Transverse colon (tissue), 4 donors: ENCODE data around the gene SLF2. TPM values are rescaled to one million over a fixed set of nuclear protein-coding genes. Genes with fewer than 3 reads are reported as not detected.

Source experiments
- DNase-seq: peaks from one replicate; pipeline ENCODE4 v3.0.0-alpha.2; 2019
- H3K27ac ChIP-seq, 4 donors: fragments of 200-600 bp; sonication (generic); 2 replicates each; pipeline ENCODE4 v1.5.1; 2016 to 2018; ENCODE audit warnings: inconsistent platforms in 4 of 4
- H3K27me3 ChIP-seq: fragments of 200-600 bp; sonication (generic); 2 replicates; pipeline ENCODE4 v1.5.1; 2017; ENCODE audit warnings: inconsistent platforms
- H3K36me3 ChIP-seq, 4 donors: fragments of 200-600 bp; sonication (generic); 2 replicates each; pipeline ENCODE4 v1.5.1; 2017 to 2019; ENCODE audit warnings: inconsistent platforms in 4 of 4
- H3K4me1 ChIP-seq, 4 donors: fragments of 200-600 bp; sonication (generic); 2 replicates each; pipeline ENCODE4 v1.5.1; 2017 to 2020; ENCODE audit warnings: inconsistent platforms in 4 of 4
- H3K4me3 ChIP-seq, 4 donors: fragments of 200-600 bp; sonication (generic); 1 replicate in 1 of 4; 2 replicates in 3 of 4; pipeline versions ENCODE4 v1.5.1 to v1.6.1; 2017 to 2019; ENCODE audit warnings: inconsistent platforms in 4 of 4
- H3K9me3 ChIP-seq, 2 donors: fragments of 200-600 bp; sonication (generic); 2 replicates each; pipeline ENCODE4 v1.5.1; 2017 to 2019; ENCODE audit warnings: inconsistent platforms in 2 of 2
- EP300 ChIP-seq: sonication (generic); formaldehyde crosslinking; IDR thresholded peaks from one replicate; pipeline ENCODE4 v1.6.1; 2017; ENCODE audit warnings: antibody characterized with exemption, low read depth
- POLR2A ChIP-seq: fragments of 450-650 bp; IDR thresholded peaks from one replicate; pipeline ENCODE4 v1.6.1; 2016; ENCODE audit warnings: antibody characterized with exemption, mild to moderate bottlenecking, moderate library complexity
- POLR2AphosphoS5 ChIP-seq, 3 donors: sonication (generic); formaldehyde crosslinking; IDR thresholded peaks; one replicate each; pipeline ENCODE4 v1.6.1; 2016; ENCODE audit warnings: antibody characterized with exemption in 3 of 3
- WGBS, 2 donors: methylation state at CpG; one replicate each; pipeline ENCODE4 v1.1.5; 2018; ENCODE audit warnings: low coverage in 1 of 2; 5-methylcytosine and 5-hydroxymethylcytosine counted together
- in situ Hi-C, 4 donors: fragments of 200-750 bp; cut with MboI; loops; one replicate each; pipeline versions ENCODE4 v1.15.0 to v1.15.1; 2017; ENCODE audit warnings: low sequenced_read_pairs in 3 of 4, low pct_ligation_motif_present in 1 of 4, low pct_unique_long_range_greater_than_20kb in 1 of 4
- intact Hi-C: fragments of 100-400 bp; cut with DNase I; formaldehyde crosslinking; loops from one replicate; pipeline ENCODE4 v1.15.1; 2023; ENCODE audit warnings: low total_unique reads
- total RNA-seq, 4 donors: library from RNA; depleted of rRNA; stranded (reverse); fragments of >200 nt; gene quantifications; one replicate each; pipeline ENCODE4 v1.1.0, GENCODE V29; 2016
- TF ChIP-seq, protein P1 (sequence below), 5 experiments: fragments of 200-600 bp in 3 of 5; fragments of 450-650 bp in 2 of 5; sonication (generic) in 3 of 5; IDR thresholded peaks; 1 replicate in 2 of 5; 2 replicates in 3 of 5; pipeline ENCODE4 v1.5.1; 2016 to 2017; ENCODE audit warnings: antibody characterized with exemption in 5 of 5, inconsistent platforms in 3 of 5, mild to moderate bottlenecking in 2 of 5, moderate library complexity in 1 of 5

Gene SLF2, protein sequence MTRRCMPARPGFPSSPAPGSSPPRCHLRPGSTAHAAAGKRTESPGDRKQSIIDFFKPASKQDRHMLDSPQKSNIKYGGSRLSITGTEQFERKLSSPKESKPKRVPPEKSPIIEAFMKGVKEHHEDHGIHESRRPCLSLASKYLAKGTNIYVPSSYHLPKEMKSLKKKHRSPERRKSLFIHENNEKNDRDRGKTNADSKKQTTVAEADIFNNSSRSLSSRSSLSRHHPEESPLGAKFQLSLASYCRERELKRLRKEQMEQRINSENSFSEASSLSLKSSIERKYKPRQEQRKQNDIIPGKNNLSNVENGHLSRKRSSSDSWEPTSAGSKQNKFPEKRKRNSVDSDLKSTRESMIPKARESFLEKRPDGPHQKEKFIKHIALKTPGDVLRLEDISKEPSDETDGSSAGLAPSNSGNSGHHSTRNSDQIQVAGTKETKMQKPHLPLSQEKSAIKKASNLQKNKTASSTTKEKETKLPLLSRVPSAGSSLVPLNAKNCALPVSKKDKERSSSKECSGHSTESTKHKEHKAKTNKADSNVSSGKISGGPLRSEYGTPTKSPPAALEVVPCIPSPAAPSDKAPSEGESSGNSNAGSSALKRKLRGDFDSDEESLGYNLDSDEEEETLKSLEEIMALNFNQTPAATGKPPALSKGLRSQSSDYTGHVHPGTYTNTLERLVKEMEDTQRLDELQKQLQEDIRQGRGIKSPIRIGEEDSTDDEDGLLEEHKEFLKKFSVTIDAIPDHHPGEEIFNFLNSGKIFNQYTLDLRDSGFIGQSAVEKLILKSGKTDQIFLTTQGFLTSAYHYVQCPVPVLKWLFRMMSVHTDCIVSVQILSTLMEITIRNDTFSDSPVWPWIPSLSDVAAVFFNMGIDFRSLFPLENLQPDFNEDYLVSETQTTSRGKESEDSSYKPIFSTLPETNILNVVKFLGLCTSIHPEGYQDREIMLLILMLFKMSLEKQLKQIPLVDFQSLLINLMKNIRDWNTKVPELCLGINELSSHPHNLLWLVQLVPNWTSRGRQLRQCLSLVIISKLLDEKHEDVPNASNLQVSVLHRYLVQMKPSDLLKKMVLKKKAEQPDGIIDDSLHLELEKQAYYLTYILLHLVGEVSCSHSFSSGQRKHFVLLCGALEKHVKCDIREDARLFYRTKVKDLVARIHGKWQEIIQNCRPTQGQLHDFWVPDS
- total RNA-seq: 10 to 100 TPM; 25.4 to 55.1 (median 33.1) TPM

DNA sequence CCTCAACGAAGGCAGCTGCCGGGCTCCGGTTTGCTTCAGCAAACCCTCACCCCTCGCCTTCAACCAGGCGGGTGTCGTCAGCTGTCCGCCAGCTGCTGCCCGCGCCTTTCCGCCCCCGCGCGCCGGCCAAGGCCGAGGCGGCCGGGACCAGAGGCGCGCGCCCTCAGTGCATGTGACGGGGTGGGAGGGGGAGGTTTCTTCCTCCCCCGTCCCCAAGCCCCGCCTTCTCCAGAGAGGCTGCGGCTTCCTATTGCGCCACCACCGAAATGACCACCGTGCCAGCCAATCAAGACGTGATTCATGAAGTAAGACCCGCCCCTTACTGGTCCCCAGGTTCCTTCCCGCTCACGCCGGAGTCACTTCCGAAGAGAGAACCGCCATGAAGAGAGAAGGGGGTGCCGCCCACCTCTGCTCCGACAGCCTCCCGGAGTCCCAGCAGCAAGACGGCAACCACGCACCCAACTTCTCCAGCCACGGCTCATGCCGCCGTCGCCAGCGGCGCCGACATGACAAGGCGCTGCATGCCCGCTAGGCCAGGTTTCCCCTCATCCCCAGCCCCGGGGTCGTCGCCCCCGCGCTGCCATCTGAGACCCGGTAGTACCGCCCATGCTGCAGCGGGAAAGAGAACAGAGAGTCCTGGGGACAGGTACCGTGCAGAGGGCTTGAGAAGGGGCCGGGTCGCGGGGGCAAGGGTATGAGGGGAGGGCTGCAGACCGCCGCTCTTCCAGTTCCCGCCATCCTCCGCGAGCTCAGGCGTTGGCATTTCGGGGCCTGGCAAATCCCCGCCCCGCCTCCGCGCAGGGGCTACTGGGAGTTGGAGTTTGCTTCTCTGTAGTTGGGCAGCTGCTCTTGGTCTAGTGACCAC, at the start of gene SLF2:
Gene SLF2, plus strand, starts transcription at position 359 of the 865 bp plus-strand sequence. Its CDS starts 148 bp downstream, at position 507.
- Histone ChIP-seq H3K9me3 (no peaks in the 10 kb centered on the region), H3K36me3 (peaks cover 0 to 20% (median 7%) of the 10 kb centered on the region in 4 donors), H3K4me1 (peaks cover 9 to 35% (median 25%) of the 10 kb centered on the region in 4 donors), H3K4me3 (peak within 1 kb of the TSS; percentile 88 to 99 (median 97)), H3K27me3 (no peaks in the 10 kb centered on the region), H3K27ac (peak within 1 kb of the TSS; percentile 95 to 99 (median 98))
- peak; percentile 99 for DNase-seq
- WGBS, 2 donors: 1% methylated on average over 71 of the region's 71 CpGs; no CpG with 5 or more reads in 1 of the 2 donors
- TF ChIP-seq, protein P1, sequence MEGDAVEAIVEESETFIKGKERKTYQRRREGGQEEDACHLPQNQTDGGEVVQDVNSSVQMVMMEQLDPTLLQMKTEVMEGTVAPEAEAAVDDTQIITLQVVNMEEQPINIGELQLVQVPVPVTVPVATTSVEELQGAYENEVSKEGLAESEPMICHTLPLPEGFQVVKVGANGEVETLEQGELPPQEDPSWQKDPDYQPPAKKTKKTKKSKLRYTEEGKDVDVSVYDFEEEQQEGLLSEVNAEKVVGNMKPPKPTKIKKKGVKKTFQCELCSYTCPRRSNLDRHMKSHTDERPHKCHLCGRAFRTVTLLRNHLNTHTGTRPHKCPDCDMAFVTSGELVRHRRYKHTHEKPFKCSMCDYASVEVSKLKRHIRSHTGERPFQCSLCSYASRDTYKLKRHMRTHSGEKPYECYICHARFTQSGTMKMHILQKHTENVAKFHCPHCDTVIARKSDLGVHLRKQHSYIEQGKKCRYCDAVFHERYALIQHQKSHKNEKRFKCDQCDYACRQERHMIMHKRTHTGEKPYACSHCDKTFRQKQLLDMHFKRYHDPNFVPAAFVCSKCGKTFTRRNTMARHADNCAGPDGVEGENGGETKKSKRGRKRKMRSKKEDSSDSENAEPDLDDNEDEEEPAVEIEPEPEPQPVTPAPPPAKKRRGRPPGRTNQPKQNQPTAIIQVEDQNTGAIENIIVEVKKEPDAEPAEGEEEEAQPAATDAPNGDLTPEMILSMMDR (IDR thresholded peaks at IDR 0.05): peak in 1 of 5 experiments; percentile 12
- TF ChIP-seq POLR2A (peak; percentile 91), EP300 (peak; percentile 7), POLR2AphosphoS5 (IDR thresholded peaks at IDR 0.05) (peak; percentile 84 to 95 (median 90))
- in situ Hi-C loops: no loop called here
- intact Hi-C loops: no loop called here

GRCh38 chr10:100863433-100863832, 49.3 kb upstream of the SLF2 start:
- WGBS, 2 donors: 82 to 88% methylated on average over 3 to 7 of the region's 7 CpGs
- Histone ChIP-seq H3K27me3 (peaks cover 80% of the 10 kb centered on the region), H3K4me3 (no peak overlapping the region), H3K36me3 (no peaks in the 10 kb centered on the region), H3K27ac (no peak overlapping the region), H3K4me1 (no peaks in the 10 kb centered on the region), H3K9me3 (no peaks in the 10 kb centered on the region)
- DNase-seq: no peak
- in situ Hi-C loops: loop anchor here in 1 of 4 donors (25.0 kb wide), 1 partner anchor 301 kb away; no protein-coding TSS in a partner anchor
- TF ChIP-seq, protein P1 (IDR thresholded peaks at IDR 0.05): no peak
- TF ChIP-seq POLR2A (no peak), EP300 (no peak), POLR2AphosphoS5 (IDR thresholded peaks at IDR 0.05) (no peak)
- intact Hi-C loops: no loop called here

DNA sequence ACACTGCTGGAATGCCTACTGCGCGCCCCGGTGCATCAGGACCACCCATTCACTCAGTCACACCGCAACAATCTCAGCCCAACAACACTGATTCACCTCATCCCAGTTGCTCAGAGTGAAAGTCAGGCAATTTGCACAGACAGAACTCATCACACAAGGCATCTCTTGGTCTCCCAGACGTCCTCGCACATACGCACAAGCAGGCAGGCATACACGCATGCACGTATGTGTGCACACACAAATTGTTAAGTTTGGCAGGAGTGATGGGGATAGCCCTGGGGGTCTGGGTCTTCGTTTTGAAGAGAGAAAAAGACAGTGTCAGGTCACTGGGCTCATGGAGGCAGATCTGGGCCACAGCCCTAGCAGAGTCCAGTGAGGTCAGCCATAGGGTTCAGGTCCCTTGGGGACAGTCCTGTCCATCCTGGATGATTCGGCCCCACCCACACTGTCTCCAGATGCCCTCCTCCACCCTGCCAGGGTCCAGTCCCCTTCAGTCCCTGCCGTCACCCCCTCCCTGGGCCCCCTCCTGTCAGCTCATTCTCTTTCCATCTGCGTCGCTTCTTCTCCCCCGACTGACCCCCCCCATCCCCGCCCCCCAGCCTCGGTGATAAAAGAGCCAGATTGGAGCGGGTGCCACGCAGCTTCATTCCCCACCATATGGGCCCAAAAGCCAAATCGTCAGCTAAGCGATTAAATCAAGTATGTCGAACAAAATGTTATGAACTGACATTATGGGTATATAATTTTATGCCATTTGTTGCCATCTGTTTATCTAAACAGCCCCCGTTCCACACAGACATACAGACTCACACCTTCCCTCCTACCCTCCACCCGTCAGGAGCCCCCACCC, 48.5 kb upstream of the SLF2 start:
- intact Hi-C loops (no loop called here), in situ Hi-C loops (loop anchor here in 1 of 4 donors (25.0 kb wide), 1 partner anchor 302 kb away; no protein-coding TSS in a partner anchor)
- no peaks in the 10 kb centered on the region for H3K36me3 ChIP-seq
- no peaks in the 10 kb centered on the region for H3K4me1 ChIP-seq
- TF ChIP-seq POLR2AphosphoS5 (IDR thresholded peaks at IDR 0.05) (no peak), EP300 (no peak), POLR2A (no peak)
- TF ChIP-seq, protein P1 (IDR thresholded peaks at IDR 0.05): no peak
- WGBS, 2 donors: 77 to 80% methylated on average over 14 to 24 of the region's 24 CpGs
- no peak overlapping the region for H3K27ac ChIP-seq
- H3K4me3 ChIP-seq: no peak overlapping the region
- DNase-seq: no peak
- H3K9me3 ChIP-seq: no peaks in the 10 kb centered on the region
- H3K27me3 ChIP-seq: peaks cover 71% of the 10 kb centered on the region
